Hematopoietic multipotent progenitor cell treated with erythropoietin and hydrocortisone succinate and interleukin-3 and kit ligand, for 6 days (in vitro differentiated cells): ENCODE measurements around the gene GADD45A.
"Not testable (repeated sequence)": the region's sequence is repeated elsewhere in the genome, so short reads cannot be mapped to it uniquely, and the experiment has no call there.

Experiments
- DNase-seq: peaks from one replicate; pipeline ENCODE4 v3.0.0-alpha.2; 2015

The GADD45A gene

GRCh38 chr1:67722292-67722944 is 37.4 kb downstream of the GADD45A start:
- DNase-seq, result no peak

GRCh38 chr1:67723126-67723525 is 38.1 kb downstream of the GADD45A start:
- no peak for DNase-seq

- peak; percentile 66 for DNase-seq
These were observed 38.6 kb downstream of the GADD45A start for GRCh38 chr1:67723620-67724019.

GRCh38 chr1:67724928-67725560 is 40.0 kb downstream of the GADD45A start:
- DNase-seq, result peak; percentile 49

GRCh38 chr1:67726224-67726623 is 41.2 kb downstream of the GADD45A start:
- no peak for DNase-seq

GRCh38 chr1:67729872-67730271 is 44.9 kb downstream of the GADD45A start:
- DNase-seq, result no peak

- DNase-seq, result not testable (repeated sequence)
These were observed 45.3 kb downstream of the GADD45A start for GRCh38 chr1:67730312-67730711.

- DNase-seq, result no peak
These were observed 46.3 kb downstream of the GADD45A start for GRCh38 chr1:67731322-67731721.

- peak; percentile 82 for DNase-seq
These were observed 47.8 kb downstream of the GADD45A start for GRCh38 chr1:67732750-67733151.

- peak; percentile 97 for DNase-seq
These were observed 48.8 kb downstream of the GADD45A start for GRCh38 chr1:67733681-67734322.

- DNase-seq, result no peak
These were observed 49.3 kb downstream of the GADD45A start for GRCh38 chr1:67734323-67734690.

- DNase-seq, result peak; percentile 57
These were observed 50.2 kb downstream of the GADD45A start for GRCh38 chr1:67735206-67735605.

- DNase-seq, result peak; percentile 72
These were observed 51.0 kb downstream of the GADD45A start for GRCh38 chr1:67735806-67736627.

GRCh38 chr1:67736750-67737149 is 51.7 kb downstream of the GADD45A start:
- DNase-seq, result no peak

GRCh38 chr1:67737875-67738274 is 52.9 kb downstream of the GADD45A start:
- DNase-seq, result no peak
